ENCODE measurements around the gene TRPM3. TPM values are rescaled to one million over a fixed set of nuclear protein-coding genes. Genes with fewer than 3 reads are reported as not detected.

Gene TRPM3
- total and polyA plus RNA-seq, 4 donors = 0.07 to 0.89 (median 0.67) TPM

DNA sequence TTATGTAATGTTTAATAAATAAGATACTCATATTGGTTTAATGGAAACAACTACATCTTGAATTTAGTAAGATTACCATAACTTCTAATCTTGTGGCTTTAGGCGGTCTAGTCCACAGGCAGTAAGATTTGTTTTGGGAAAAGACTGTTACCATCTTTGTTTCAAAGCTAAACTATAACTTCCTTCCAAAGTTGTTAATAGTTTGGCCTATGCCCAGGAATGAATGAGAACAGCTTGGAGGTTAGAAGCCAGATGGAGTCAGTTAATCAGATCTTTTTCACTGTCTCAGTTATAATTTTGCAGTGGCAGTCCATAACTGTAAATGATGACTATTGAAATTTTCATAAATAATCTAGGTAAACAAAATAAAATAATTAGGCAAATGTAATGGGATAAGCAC lies 465.1 kb downstream of the TRPM3 start:
- Histone ChIP-seq H3K27ac (ENCODE audit: low read depth in 1 of 2, low read length in 2 of 2) (no peak overlapping the region), H3K36me3 (ENCODE audit: control insufficient read depth in 4 of 4, insufficient read depth in 3 of 4, low read depth in 1 of 4, low read length in 3 of 4) (no peaks in the 10 kb centered on the region), H3K9me3 (ENCODE audit: control insufficient read depth in 4 of 4, low read length in 3 of 4) (no peaks in the 10 kb centered on the region), H3K9ac (ENCODE audit: low read depth in 1 of 2, low read length in 2 of 2) (no peak overlapping the region), H3K4me1 (ENCODE audit: control insufficient read depth in 4 of 4, insufficient read depth in 4 of 4, low read length in 3 of 4) (no peaks in the 10 kb centered on the region), H3K4me3 (ENCODE audit: low read depth in 1 of 3, low read length in 3 of 3) (no peak overlapping the region), H3K27me3 (ENCODE audit: control insufficient read depth in 4 of 4, insufficient read depth in 4 of 4, low read length in 3 of 4) (no peaks in the 10 kb centered on the region)
- DNase-seq (ENCODE audit: low spot score) = no peak
- TF ChIP-seq, protein P1, sequence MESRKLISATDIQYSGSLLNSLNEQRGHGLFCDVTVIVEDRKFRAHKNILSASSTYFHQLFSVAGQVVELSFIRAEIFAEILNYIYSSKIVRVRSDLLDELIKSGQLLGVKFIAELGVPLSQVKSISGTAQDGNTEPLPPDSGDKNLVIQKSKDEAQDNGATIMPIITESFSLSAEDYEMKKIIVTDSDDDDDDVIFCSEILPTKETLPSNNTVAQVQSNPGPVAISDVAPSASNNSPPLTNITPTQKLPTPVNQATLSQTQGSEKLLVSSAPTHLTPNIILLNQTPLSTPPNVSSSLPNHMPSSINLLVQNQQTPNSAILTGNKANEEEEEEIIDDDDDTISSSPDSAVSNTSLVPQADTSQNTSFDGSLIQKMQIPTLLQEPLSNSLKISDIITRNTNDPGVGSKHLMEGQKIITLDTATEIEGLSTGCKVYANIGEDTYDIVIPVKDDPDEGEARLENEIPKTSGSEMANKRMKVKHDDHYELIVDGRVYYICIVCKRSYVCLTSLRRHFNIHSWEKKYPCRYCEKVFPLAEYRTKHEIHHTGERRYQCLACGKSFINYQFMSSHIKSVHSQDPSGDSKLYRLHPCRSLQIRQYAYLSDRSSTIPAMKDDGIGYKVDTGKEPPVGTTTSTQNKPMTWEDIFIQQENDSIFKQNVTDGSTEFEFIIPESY (IDR thresholded peaks at IDR 0.05) = no peak
- TF ChIP-seq SP1 (IDR thresholded peaks at IDR 0.05) = no peak
- no peak for TF ChIP-seq RXRA (IDR thresholded peaks at IDR 0.05)
- TF ChIP-seq ATF3 (IDR thresholded peaks at IDR 0.05) = no peak
- no peak for TF ChIP-seq YY1 (IDR thresholded peaks at IDR 0.05)
- no peak for TF ChIP-seq FOXA2 (IDR thresholded peaks at IDR 0.05)
- no peak for TF ChIP-seq CTCF (IDR thresholded peaks at IDR 0.05; ENCODE audit: low read depth, low read length, missing input control)
- TF ChIP-seq EGR1 (IDR thresholded peaks at IDR 0.05; ENCODE audit: low read depth in 2 of 2) = no peak
- TF ChIP-seq HNF4A (conservative IDR thresholded peaks at IDR 0.05) = no peak
- no peak for TF ChIP-seq GABPA (IDR thresholded peaks at IDR 0.05 in 1 of 2, conservative IDR thresholded peaks at IDR 0.05 in 1 of 2)
- TF ChIP-seq JUND (IDR thresholded peaks at IDR 0.05) = no peak
- no peak for TF ChIP-seq REST (IDR thresholded peaks at IDR 0.05)
- TF ChIP-seq NR2F2 (IDR thresholded peaks at IDR 0.05) = no peak
- no peak for TF ChIP-seq RAD21 (IDR thresholded peaks at IDR 0.05)
- TF ChIP-seq MAX (IDR thresholded peaks at IDR 0.05) = no peak
- no peak for TF ChIP-seq TAF1 (conservative IDR thresholded peaks at IDR 0.05)
- no peak for TF ChIP-seq HNF4G (IDR thresholded peaks at IDR 0.05)
- WGBS = 98% methylated on average over 1 of the region's 1 CpG

DNA sequence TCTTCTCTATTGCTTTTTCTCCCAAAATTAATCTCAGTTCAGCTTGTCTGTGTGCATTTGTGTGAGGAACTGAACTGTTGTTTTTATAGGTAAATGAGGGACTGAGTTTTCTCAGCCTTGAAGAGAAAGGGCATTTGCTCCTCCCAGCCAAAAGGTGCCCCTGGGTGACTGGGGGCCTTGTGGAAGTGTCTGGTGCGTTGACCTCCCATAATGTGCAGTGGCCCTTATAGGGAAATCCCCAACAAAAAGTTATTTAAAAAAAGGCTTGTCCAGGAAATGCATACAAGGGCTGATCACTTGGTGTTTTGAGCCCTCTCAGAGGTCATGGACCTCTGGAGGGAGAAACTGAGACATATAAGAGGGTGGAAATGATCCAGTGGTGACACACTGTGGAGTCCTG lies 467.3 kb downstream of the TRPM3 start:
- Histone ChIP-seq H3K27ac (ENCODE audit: low read depth in 1 of 2, low read length in 2 of 2) (no peak overlapping the region), H3K9ac (ENCODE audit: low read depth in 1 of 2, low read length in 2 of 2) (no peak overlapping the region), H3K9me3 (ENCODE audit: control insufficient read depth in 4 of 4, low read length in 3 of 4) (peaks cover 0 to 4% (median 0%) of the 10 kb centered on the region in 4 donors), H3K4me3 (ENCODE audit: low read depth in 1 of 3, low read length in 3 of 3) (no peak overlapping the region), H3K4me1 (ENCODE audit: control insufficient read depth in 4 of 4, insufficient read depth in 4 of 4, low read length in 3 of 4) (no peaks in the 10 kb centered on the region), H3K27me3 (ENCODE audit: control insufficient read depth in 4 of 4, insufficient read depth in 4 of 4, low read length in 3 of 4) (no peaks in the 10 kb centered on the region), H3K36me3 (ENCODE audit: control insufficient read depth in 4 of 4, insufficient read depth in 3 of 4, low read depth in 1 of 4, low read length in 3 of 4) (no peaks in the 10 kb centered on the region)
- no peak for TF ChIP-seq FOXA1 (IDR thresholded peaks at IDR 0.05)
- TF ChIP-seq, protein P1 (IDR thresholded peaks at IDR 0.05) = no peak
- no peak for TF ChIP-seq SP1 (IDR thresholded peaks at IDR 0.05)
- TF ChIP-seq ATF3 (IDR thresholded peaks at IDR 0.05) = no peak
- no peak for TF ChIP-seq RAD21 (IDR thresholded peaks at IDR 0.05)
- no peak for TF ChIP-seq REST (IDR thresholded peaks at IDR 0.05)
- no peak for TF ChIP-seq NR2F2 (IDR thresholded peaks at IDR 0.05)
- no peak for DNase-seq (ENCODE audit: low spot score)
- 79% methylated on average over 1 of the region's 1 CpG for WGBS

All from liver (tissue), 9 donors.